Epidermal melanocyte (primary cell): ENCODE measurements around the gene CRYGN.

Experiments
- DNase-seq: peaks from one replicate; pipeline ENCODE4 v3.0.0; 2011; ENCODE audit warnings: low spot score; ENCODE audit not compliant: insufficient read length

Gene CRYGN

GRCh38 chr7:151406886-151407583 lies 32.9 kb downstream of the CRYGN start:
- no peak for DNase-seq

GRCh38 chr7:151406051-151406875 lies 33.7 kb downstream of the CRYGN start:
- DNase-seq = no peak

GRCh38 chr7:151405588-151405987 lies 34.4 kb downstream of the CRYGN start:
- DNase-seq = no peak

- no peak for DNase-seq
Measured at GRCh38 chr7:151405056-151405455, 34.9 kb downstream of the CRYGN start.

- DNase-seq = no peak
Measured at GRCh38 chr7:151404216-151405011, 35.5 kb downstream of the CRYGN start.

- DNase-seq = no peak
Measured at GRCh38 chr7:151403764-151404163, 36.2 kb downstream of the CRYGN start.

- no peak for DNase-seq
Measured at GRCh38 chr7:151402029-151402835, 37.7 kb downstream of the CRYGN start.

- DNase-seq = no peak
Measured at GRCh38 chr7:151400626-151401315, 39.2 kb downstream of the CRYGN start.

GRCh38 chr7:151399906-151400305 lies 40.0 kb downstream of the CRYGN start:
- DNase-seq = no peak

GRCh38 chr7:151399305-151399601 lies 40.7 kb downstream of the CRYGN start:
- no peak for DNase-seq

- no peak for DNase-seq
Measured at GRCh38 chr7:151398446-151399304, 41.3 kb downstream of the CRYGN start.

GRCh38 chr7:151397026-151397425 lies 42.9 kb downstream of the CRYGN start:
- DNase-seq = no peak

GRCh38 chr7:151396328-151396970 lies 43.5 kb downstream of the CRYGN start:
- DNase-seq = no peak

- DNase-seq = no peak
Measured at GRCh38 chr7:151395036-151395367, 44.9 kb downstream of the CRYGN start.

- no peak for DNase-seq
Measured at GRCh38 chr7:151394076-151395035, 45.6 kb downstream of the CRYGN start.

GRCh38 chr7:151393031-151393977 lies 46.6 kb downstream of the CRYGN start:
- no peak for DNase-seq

- no peak for DNase-seq
Measured at GRCh38 chr7:151392426-151392825, 47.5 kb downstream of the CRYGN start.
